COLO829 (cell line): ENCODE data around the gene POPDC3.

Experiments used
- DNase-seq: peaks from one replicate; pipeline ENCODE4 v3.0.0; 2012; ENCODE audit warnings: low spot score

Gene POPDC3

DNA sequence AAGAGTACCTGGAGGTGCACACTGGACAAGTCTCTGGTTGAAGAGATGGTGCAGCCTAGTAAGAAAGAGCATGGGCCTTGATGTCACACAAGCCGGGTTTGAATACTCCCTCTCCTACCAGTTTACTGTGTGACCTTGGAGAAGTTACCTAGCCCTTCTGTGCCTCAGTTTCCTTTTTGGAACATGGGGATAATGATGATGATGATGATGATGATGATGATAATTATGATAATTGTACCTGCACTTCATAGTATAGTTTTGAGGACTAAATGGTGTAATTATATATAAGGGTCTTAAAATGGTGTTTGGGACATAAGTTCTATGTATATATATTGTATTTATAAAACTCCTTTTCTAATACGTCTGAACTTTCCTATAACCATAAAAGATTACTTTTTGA, 41.7 kb downstream of the POPDC3 start:
- no peak for DNase-seq

GRCh38 chr6:105137388-105137787, 42.4 kb downstream of the POPDC3 start:
- DNase-seq, result no peak

GRCh38 chr6:105136431-105137350, 43.1 kb downstream of the POPDC3 start:
- DNase-seq, result peak; percentile 30

GRCh38 chr6:105135907-105136430, 43.8 kb downstream of the POPDC3 start:
- DNase-seq, result no peak

DNA sequence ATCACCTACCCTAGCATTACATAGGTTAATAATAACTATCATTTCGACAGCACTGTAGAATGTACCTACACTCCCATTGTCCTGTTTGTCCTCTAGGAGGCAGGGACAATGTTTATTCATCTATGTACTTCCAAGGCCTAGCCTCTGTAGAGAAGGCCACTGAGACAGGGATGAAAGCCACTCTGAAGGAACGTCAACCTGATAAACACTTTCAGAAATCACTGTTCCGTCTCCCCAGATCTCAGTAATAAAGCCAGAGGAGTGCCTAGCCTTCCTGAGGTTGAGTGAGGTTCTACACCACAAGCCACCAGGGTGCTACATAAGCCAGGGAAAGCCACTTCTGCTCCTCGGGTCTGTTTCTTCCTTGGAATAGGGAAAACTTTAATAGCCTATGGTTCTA, 44.8 kb downstream of the POPDC3 start:
- no peak for DNase-seq

DNA sequence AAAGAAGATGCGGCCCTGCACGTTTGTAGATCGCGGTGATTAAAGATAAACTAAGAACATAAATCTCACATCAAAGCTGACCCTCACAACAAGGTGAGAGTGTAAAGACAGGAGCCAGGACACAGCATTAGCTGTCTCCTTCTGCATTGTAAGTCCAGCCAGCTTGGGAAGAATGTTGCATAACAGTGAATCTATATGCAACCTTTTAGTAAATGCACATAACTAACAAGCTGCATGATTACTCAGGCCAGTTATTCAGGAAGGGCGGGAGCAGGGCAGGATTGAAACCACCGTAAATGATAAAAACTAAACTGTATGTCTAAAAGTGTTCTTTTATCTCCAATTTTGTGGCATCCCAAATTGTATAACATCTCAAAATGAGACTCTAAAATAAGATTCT, 57.1 kb downstream of the POPDC3 start:
- no peak for DNase-seq

GRCh38 chr6:105121981-105122380, 57.8 kb downstream of the POPDC3 start:
- no peak for DNase-seq

DNA sequence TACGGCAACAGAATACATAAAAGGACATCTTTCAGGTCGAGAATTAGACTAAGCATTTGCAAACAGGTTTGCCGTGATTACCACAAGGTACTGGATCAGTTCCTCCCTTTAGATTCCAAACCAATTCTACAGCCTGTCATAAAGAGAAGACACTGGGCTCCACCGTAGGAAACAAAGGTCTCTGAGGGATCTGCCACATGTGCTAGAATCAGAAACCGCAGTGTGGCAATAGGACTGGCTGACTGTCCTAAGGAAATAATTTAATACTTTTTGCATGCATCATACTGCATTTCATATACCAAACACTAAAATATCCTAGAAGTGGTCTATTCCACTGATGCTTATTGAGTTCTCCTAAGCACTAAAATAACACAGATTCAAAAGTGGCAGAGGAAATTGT, 59.2 kb downstream of the POPDC3 start:
- DNase-seq, result no peak

- DNase-seq, result no peak
Observed at GRCh38 chr6:105116150-105116549, 63.7 kb downstream of the POPDC3 start.

GRCh38 chr6:105113422-105113821, 66.4 kb downstream of the POPDC3 start:
- no peak for DNase-seq

DNA sequence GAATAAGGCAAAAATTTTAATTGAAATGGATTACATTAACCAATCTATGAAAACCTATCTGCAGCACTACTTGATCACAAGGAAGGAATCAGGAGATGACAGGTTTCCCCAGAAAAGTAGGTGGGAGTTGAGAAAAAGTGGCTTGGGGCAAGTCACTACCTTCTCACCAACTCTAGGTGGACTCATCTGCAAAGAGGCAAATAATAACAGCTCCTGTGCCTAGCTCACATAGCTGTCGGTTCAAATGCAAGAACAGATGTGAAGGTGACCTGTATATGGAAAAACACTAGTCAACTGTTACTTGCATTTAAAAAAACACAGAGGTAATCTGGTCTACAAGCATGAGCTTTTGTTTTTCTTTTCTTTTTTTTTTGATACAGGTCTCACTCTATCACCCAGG, 67.2 kb downstream of the POPDC3 start:
- DNase-seq, result no peak

DNA sequence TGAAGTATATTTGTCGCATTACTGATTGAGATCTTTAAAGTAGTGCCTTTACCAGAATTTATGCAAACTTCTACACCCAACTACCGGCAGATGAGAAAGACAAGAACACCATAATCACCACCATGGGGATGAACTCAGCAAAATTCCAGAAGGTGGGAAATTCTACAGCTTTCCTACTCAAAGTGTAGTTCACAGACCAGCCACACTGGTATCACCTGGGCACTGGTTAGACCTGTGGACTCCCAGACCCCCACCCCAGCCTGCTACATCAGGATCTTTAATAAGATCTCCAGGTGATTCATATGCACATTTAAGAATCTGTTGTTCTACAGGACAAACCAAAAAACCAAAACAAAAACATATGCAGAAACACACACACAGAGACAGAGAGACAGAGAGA, 67.9 kb downstream of the POPDC3 start:
- DNase-seq, result no peak

- DNase-seq, result no peak
Observed at GRCh38 chr6:105111105-105111504, 68.7 kb downstream of the POPDC3 start.

GRCh38 chr6:105109955-105110895, 69.6 kb downstream of the POPDC3 start:
- no peak for DNase-seq

GRCh38 chr6:105108631-105109262, 71.1 kb downstream of the POPDC3 start:
- no peak for DNase-seq
